Esophagus mucosa (tissue), 1 donor: ENCODE measurements around the gene RUNX3. TPM values are rescaled to one million over a fixed set of nuclear protein-coding genes. Genes with fewer than 3 reads are reported as not detected.
A peak's percentile ranks its signal among the peaks of the same experiment; 100 is the strongest.
"Not testable (repeated sequence)": the region's sequence is repeated elsewhere in the genome, so short reads cannot be mapped to it uniquely, and the experiment has no call there.

Experiments
- ATAC-seq: fragments of 200-7000 bp; cut with Tn5 transposase; one replicate; pipeline ENCODE4 v1.9.1; 2020
- total RNA-seq: library from RNA; stranded (reverse); gene quantifications from one replicate; pipeline ENCODE4 v1.2.4, GENCODE V29; 2023
- donor health status: DM: yes; HTN: yes; CAD: no.

RUNX3 gene
- total RNA-seq, 1 donor from 2014 or later = 1.6 TPM

DNA sequence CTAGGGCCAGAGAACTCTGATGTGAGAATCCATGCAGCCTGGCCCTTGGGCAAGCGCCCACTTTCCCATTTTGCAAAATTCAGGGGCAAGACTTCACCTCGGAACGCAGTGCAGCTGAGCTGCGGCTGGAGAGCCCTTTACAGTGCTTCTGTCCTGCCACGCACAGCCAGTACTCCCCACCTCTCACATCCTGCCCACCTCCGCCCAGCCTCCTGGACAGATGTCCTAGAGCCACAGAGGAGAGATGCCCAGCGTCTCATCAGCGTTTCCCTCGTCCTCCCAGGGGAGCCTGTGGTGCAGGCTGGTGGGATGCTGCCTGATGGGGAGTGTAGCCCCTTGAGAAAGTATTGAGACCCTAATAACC is 29.6 kb downstream of the RUNX3 start:
- ATAC-seq = no peak

DNA sequence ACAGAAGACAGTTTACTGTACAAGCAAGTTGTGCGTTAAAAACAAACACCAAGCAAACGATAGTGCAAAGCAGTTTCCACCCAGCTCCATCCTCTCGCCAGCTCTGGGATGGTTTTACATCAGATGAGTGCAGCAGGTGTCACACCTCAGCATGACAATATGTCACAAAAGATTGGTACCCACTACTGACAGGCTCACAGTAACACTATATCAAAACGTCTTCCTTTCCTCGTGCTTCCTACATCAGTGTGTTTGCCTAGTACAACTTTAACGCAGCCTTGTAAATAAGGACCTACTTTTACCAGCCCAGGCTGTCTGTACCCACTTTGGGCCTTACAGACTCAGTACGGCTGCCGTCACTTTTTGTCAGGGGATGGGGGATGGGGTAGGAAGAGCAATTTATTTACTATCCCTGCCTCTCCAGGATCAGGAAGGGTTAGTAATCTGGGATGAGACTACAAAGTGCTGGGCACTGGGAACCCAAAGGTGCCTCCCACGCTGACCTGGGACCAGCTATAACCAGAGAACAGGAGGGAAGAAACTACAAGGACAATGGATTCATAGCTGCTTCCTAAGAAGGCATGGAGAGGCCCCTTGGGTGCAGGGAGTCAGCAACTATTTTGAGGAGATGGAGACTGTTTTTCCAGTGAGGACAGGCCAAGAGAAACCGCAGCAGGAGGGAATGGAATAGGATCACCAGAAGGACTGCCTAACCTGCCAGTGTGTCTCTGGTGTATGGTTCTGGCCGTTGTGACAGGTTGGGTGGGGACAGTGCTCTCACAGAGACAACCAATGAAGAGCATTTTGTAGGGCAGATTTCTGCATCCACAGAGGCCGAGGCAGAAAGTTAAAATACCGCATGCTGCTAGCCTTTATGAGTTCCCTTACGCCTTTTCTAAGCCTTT is 30.2 kb downstream of the RUNX3 start:
- ATAC-seq = no peak

DNA sequence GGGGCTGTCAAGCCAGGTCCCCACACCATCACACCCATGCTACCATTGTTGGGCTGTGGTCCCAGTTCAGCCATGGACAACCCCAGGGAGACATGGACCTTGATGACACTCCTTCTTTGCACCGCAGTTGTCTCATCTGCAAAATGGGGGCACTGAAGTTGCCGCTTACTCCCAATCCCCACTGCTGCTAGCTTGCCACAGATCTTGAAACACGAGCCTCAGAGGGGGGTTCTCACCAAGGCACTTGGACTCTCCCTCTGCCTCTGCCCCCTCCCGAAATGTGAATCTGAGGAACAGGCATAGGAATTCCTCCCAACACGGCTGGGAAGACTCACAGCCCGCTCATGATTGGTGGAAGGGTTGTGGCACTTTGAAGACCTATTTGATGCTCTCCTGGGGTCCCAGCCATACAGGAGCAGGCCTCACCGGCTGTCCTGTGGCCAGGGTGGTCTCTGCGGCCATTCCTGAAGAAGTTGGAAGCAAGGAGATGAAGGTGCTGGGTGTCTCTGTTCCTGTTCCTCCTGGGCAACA is 31.1 kb downstream of the RUNX3 start:
- no peak for ATAC-seq

DNA sequence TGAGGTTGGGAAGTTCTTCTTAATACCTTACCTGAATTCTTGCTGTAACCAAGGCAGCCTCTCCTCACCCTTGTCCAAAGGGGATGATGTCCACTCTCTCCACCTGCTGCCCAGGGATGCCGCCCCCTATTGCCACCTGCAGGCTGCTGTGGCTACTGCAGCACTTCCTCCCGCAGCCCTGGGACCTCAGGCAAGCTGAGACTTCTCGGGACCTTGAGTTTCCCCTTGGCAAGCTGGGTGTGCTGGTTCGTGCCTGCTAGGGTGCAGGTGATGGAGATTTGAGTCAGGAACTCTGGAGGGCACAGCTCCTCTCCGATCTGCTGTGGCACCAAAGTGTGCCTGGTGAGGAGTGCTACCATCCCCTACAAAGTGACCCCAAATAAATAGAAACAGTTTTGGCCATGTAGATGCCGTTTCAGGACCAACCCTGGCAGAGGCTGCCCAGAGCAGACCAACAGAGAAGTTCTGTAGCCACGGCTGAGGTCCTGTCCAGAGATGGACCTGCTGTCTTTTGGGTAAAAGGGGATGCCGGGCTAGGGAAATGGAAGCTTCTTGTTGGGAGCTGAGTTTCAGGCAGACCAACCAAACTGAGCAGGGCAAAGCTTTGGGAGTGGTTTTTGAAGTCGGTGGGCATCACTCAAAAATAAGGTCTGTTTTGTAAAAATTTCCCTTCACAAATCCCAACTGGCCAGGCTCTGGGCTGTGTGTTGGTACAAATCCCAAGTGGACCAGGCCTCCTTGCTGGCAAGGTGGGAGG is 31.7 kb downstream of the RUNX3 start:
- ATAC-seq = peak; percentile 49

- ATAC-seq = peak; percentile 7
Observed at GRCh38 chr1:24897263-24898151, 32.6 kb downstream of the RUNX3 start.

- peak; percentile 68 for ATAC-seq
Observed at GRCh38 chr1:24896596-24897262, 33.3 kb downstream of the RUNX3 start.

DNA sequence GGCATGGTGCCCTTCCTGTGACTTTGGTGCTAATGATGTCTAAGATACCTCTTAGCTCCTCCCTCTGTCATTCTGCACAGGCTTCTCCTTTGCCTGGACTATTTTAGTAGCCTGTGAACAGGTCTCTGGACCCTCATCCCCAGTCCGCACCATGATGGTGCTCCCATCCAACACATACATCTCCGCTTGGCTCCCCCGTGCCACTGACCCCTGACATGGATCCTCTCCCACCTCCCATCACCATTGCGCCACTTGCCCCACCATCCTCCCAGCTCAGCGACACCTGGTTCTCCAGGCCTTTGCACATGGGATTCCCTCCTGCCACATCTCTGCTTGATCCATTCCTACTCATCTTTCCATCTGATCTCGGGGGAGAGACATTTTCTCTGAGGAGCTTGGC is 33.9 kb downstream of the RUNX3 start:
- ATAC-seq = no peak

DNA sequence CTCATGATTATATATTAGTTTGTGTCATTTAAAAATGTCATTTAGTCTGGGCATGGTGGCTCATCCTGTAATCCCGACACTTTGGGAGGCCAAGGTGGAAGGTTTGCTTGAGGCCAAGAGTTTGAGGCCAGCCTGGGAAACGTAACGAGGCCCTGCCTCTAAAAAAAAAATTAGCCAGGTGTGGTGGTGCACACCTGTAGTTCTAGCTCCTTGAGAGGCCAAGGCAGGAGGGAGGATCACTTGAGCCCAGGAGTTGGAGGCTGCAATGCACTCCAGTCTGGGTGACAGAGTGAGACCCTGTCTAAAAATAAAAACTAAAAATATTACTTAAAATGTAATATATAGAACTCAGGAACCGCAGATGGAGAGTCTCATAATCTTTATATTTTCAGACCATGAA is 34.6 kb downstream of the RUNX3 start:
- ATAC-seq = no peak

GRCh38 chr1:24894002-24894401 is 36.1 kb downstream of the RUNX3 start:
- no peak for ATAC-seq

- ATAC-seq = no peak
Observed at GRCh38 chr1:24893431-24893830, 36.6 kb downstream of the RUNX3 start.

DNA sequence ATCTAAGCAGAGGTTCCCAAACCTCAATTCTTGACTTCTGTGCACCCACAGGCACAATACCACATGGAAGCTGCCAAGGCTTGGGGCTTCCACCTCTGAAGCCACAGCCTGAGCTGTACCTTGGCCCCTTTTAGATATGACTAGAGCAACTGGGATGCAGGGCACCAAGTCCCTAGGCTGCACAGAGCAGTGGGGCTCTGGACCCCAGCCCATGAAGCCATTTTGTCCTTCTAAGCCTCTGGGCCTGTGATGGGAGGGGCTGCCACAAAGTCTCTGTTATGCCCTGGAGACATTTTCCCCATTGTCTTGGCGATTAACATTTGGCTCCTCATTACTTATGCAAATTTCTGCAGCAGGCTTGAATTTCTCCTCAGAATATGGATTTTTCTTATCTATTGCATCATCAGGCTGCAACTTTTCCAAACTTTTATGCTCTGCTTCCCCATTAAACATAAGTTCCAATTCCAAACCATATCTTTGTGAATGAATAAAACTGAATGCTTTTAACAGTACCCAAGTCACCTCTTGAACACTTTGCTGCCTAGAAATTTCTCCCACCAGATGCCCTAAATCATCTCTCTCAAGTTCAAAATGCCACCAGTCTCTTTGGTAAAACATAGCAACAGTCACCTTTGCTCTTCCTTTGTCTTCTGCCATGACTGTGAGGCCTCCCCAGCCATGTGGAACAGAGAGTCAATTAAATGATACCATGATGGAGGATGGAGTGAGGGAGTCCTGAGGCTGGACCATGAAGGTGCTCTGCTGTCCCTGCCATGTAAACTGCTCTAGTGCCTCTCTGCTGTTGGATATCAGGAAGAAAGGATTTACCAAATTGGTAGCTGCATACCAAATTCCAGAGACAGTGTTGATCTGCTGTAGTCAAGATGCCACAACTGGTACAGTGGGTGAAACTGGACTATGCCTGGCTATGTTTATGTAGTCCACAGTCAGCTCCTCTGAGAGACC is 37.6 kb downstream of the RUNX3 start:
- ATAC-seq = no peak

- not testable (repeated sequence) for ATAC-seq
Observed at GRCh38 chr1:24891367-24891766, 38.7 kb downstream of the RUNX3 start.

- ATAC-seq = no peak
Observed at GRCh38 chr1:24890887-24891286, 39.2 kb downstream of the RUNX3 start.

- peak; percentile 25 for ATAC-seq
Observed at GRCh38 chr1:24888971-24889676, 41.0 kb downstream of the RUNX3 start.

GRCh38 chr1:24888061-24888970 is 41.8 kb downstream of the RUNX3 start:
- ATAC-seq = no peak

DNA sequence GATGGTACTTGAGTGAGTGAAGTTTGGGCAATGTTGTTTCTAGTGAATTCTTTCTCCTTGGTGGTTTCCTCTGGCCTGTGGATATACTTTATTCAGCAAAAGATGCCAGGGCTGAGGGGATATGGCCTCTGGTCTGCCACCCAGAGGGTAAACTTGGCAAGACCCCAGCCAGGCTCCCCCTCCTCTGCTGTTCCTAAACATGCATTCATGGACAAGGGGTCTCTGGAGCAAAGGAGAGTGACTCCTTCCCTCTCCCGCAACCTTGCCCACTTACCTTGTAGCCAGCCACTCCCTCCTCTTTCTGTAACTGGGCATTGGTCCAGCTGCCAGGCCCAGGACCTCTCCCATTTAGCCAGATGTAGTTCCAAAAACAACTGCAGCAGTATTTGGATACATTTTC is 43.8 kb downstream of the RUNX3 start:
- ATAC-seq = no peak

DNA sequence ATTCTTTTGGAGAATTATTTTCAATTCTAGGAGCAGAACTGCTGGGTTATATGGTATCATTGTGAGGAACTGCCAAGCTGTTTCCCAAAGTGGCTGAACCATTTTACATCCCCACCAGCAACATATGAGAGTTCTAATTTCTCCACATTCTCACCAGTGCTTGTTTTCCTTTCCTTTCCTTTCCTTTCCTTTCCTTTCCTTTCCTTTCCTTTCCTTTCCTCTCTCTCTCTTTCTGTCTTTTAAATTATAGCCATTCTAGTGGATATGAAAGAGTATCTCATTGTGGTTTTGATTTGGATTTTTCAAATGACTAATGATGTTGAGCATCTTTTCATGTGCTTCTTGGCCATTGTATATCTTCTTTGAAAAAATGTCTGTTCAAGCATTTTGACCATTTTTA is 45.3 kb downstream of the RUNX3 start:
- ATAC-seq = no peak

DNA sequence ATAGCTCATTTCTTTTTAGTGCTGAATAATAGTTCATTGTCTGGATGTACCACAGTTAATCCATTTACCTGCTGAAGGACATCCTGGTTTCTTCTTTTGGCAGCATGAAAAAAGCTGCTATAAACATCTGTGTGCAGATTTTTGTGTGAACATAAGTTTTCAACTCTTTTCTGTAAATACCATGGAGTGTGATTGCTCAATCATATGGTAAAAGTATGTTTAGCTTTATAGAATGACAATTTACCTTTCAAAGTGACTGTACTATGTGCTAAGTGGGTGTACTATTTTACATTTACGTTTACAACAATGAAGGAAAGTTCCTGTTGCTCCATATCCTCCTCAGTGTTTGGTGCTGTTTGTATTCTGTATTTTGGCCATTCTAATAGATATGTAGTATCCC is 49.0 kb downstream of the RUNX3 start:
- no peak for ATAC-seq
